ENCODE data around the gene IZUMO1. TPM values are rescaled to one million over a fixed set of nuclear protein-coding genes. Genes with fewer than 3 reads are reported as not detected.

Gene IZUMO1
- total RNA-seq, 1 donor from 2014 or later: 2.9 TPM

DNA sequence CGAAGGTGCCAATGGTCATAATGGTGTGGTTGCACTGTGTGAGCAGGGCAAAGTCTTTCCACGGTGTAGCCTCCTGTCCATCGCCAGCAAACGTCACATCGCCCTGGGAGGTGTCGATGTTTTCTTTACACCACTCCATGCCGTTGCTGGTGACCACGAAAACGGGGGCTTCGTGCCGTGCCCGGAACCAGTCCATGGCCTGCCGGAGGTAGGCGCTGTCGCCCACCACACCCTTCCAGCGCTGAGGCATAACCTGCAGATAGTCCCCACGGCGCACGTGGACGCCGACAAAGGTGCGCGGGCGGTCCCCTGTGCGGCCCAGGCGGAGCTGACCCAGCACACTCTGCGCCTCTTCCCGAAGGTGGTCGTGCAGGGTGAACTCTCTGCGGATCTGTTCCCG is 3.6 kb upstream of the IZUMO1 start:
- peak overlapping the region; percentile 61 for H3K4me3 ChIP-seq
- H3K27ac ChIP-seq: no peak overlapping the region
- intact Hi-C loops (cut with DNase I): no loop called here
- H3K27me3 ChIP-seq (ENCODE audit: low read depth): peaks cover 29% of the 10 kb centered on the region
- DNase-seq (no peak), ATAC-seq (no peak)
- no peak for TF ChIP-seq CTCF (IDR thresholded peaks at IDR 0.05)
- H3K36me3 ChIP-seq: no peaks in the 10 kb centered on the region
- H3K9me3 ChIP-seq: no peaks in the 10 kb centered on the region
- H3K4me1 ChIP-seq: peaks cover 26% of the 10 kb centered on the region

- Histone ChIP-seq H3K36me3 (no peaks in the 10 kb centered on the region), H3K4me1 (peaks cover 26% of the 10 kb centered on the region), H3K27ac (no peak overlapping the region), H3K4me3 (no peak overlapping the region), H3K27me3 (ENCODE audit: low read depth) (peaks cover 30% of the 10 kb centered on the region), H3K9me3 (no peaks in the 10 kb centered on the region)
- DNase-seq (no peak), ATAC-seq (no peak)
- intact Hi-C loops (cut with DNase I): no loop called here
- TF ChIP-seq CTCF (IDR thresholded peaks at IDR 0.05): no peak
Observed at GRCh38 chr19:48749571-48750198, 3.0 kb upstream of the IZUMO1 start.

GRCh38 chr19:48746110-48746509 is 599 bp downstream of the IZUMO1 start:
- no peaks in the 10 kb centered on the region for H3K9me3 ChIP-seq
- intact Hi-C loops (cut with DNase I): no loop called here
- H3K27me3 ChIP-seq (ENCODE audit: low read depth): peaks cover 9% of the 10 kb centered on the region
- no peak for TF ChIP-seq CTCF (IDR thresholded peaks at IDR 0.05)
- no peak overlapping the region for H3K4me3 ChIP-seq
- H3K36me3 ChIP-seq: no peaks in the 10 kb centered on the region
- peaks cover 4% of the 10 kb centered on the region for H3K4me1 ChIP-seq
- ATAC-seq (no peak), DNase-seq (no peak)
- H3K27ac ChIP-seq: peak overlapping the region; percentile 67

- DNase-seq: no peak
Observed at GRCh38 chr19:48745208-48745995, 1.3 kb downstream of the IZUMO1 start.

DNA sequence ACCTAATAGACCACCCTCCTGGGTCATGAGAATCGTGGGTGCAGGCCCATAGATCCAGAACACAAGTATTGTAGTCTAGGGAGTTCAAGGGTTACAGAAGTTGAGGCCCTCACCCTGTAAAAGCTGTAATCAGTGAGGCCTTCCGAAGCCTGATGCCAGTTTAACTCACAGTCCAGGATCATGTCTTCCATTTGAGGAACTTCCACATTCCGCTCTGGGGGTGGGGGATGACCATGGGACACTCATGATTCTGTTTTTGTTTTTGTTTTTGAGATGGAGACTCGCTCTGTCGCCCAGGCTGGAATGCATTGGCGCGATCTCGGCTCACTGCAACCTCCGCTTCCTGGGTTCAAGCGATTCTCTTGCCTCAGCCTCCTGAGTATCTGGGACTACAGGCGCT is 4.6 kb downstream of the IZUMO1 start:
- Histone ChIP-seq H3K4me3 (no peak overlapping the region), H3K27me3 (ENCODE audit: low read depth) (peaks cover 13% of the 10 kb centered on the region), H3K36me3 (no peaks in the 10 kb centered on the region), H3K27ac (peak overlapping the region; percentile 81), H3K9me3 (no peaks in the 10 kb centered on the region), H3K4me1 (peaks cover 15% of the 10 kb centered on the region)
- no peak for TF ChIP-seq CTCF (IDR thresholded peaks at IDR 0.05)
- DNase-seq (no peak), ATAC-seq (no peak)
- intact Hi-C loops (cut with DNase I): no loop called here

More at GRCh38 chr19:48745208-48745995, 1.3 kb downstream of the IZUMO1 start:
- no peak for TF ChIP-seq CTCF (IDR thresholded peaks at IDR 0.05)
- Histone ChIP-seq H3K4me3 (no peak overlapping the region), H3K27me3 (ENCODE audit: low read depth) (peaks cover 5% of the 10 kb centered on the region), H3K27ac (no peak overlapping the region), H3K9me3 (no peaks in the 10 kb centered on the region), H3K4me1 (peaks cover 4% of the 10 kb centered on the region), H3K36me3 (no peaks in the 10 kb centered on the region)
- intact Hi-C loops (cut with DNase I): no loop called here
- peak; percentile 44 to 66 for ATAC-seq

All from lower lobe of right lung (tissue), 2 donors.